Mucosa of stomach (tissue), 1 donor: ENCODE measurements around the gene RS1.

Experiments
- H3K27me3 ChIP-seq: one replicate; pipeline ENCODE4 v1.7.0; 2013; ENCODE audit warnings: mild to moderate bottlenecking, low read length; ENCODE audit not compliant: control insufficient read depth, insufficient read depth
- H3K36me3 ChIP-seq: one replicate; pipeline ENCODE4 v1.7.0; 2013; ENCODE audit warnings: low read length; ENCODE audit not compliant: control insufficient read depth, insufficient read depth
- H3K4me1 ChIP-seq: one replicate; pipeline ENCODE4 v1.7.0; 2013; ENCODE audit warnings: mild to moderate bottlenecking, low read length; ENCODE audit not compliant: control insufficient read depth, insufficient read depth
- H3K4me3 ChIP-seq: one replicate; pipeline ENCODE4 v1.7.0; 2013; ENCODE audit warnings: low read length
- H3K9ac ChIP-seq: one replicate; pipeline ENCODE4 v1.7.0; 2013; ENCODE audit warnings: mild to moderate bottlenecking, low read length, moderate library complexity
- H3K9me3 ChIP-seq: one replicate; pipeline ENCODE4 v1.7.0; 2013; ENCODE audit warnings: mild to moderate bottlenecking, low read length, moderate library complexity; ENCODE audit not compliant: control insufficient read depth
- donor health status: Pancreatic carcinoma.

Gene RS1

DNA sequence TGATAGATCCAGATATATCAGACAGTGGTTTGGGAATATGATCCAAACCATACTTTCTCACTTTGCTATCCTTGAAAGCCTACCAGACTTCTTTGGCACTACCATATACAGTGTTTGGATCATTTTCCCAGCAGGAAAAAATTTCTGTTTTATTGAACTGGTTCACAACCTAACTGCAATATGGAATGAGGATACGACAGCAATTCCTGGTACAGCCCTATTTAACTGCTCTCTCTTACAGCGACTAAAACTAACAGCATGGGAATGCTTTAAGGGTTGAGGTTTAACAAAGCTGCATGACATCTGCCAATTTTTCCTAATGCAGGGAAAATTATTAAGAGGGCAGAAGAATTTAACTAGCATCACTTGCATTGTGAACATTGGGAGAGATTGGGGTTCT is 47.3 kb downstream of the RS1 start:
- Histone ChIP-seq H3K9me3 (no peaks in the 10 kb centered on the region), H3K9ac (no peak overlapping the region), H3K36me3 (no peaks in the 10 kb centered on the region), H3K4me1 (peaks cover 18% of the 10 kb centered on the region), H3K4me3 (no peak overlapping the region), H3K27me3 (no peaks in the 10 kb centered on the region)

DNA sequence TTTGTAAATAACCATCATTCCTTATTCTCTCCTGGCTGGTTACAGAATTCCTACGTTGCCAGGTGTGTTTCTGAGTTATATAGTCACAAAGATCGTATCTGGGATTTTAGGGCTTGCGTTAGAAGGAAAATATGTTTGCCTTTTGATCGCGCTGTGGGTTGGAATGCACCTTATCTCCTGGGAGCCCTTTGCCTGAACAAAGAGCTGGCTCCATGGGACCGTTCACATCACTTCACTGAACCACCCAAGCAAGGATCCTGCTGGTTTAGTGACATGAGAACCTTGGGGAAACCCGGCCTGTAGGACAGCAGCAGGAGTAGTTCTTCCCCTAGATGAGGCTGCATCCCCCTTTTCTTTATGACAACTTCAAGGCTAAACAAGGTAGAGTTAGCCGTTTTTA is 51.6 kb downstream of the RS1 start:
- H3K9ac ChIP-seq = no peak overlapping the region
- peaks cover 24% of the 10 kb centered on the region for H3K4me1 ChIP-seq
- H3K36me3 ChIP-seq = no peaks in the 10 kb centered on the region
- no peaks in the 10 kb centered on the region for H3K27me3 ChIP-seq
- H3K4me3 ChIP-seq = no peak overlapping the region
- no peaks in the 10 kb centered on the region for H3K9me3 ChIP-seq

DNA sequence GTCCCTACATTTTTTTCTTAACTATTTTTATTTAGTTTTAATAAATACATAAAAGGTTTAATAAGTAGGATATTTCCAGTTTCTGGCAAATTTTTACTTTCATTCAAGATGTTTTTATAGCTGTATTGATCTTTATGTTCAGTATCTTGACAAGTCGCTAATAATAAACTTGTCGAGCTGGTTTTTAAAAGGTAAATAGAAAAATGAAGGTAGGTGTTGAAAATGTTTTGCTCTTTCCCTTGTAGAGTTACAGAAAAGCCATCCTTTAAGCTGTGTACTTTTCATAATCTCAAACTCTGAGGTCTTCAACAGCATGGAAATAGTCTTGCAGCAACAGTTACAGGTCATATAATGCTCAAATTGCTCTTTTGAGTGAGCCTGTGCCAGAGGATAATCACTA is 52.6 kb downstream of the RS1 start:
- Histone ChIP-seq H3K4me1 (peaks cover 15% of the 10 kb centered on the region), H3K9ac (no peak overlapping the region), H3K36me3 (no peaks in the 10 kb centered on the region), H3K27me3 (no peaks in the 10 kb centered on the region), H3K4me3 (no peak overlapping the region), H3K9me3 (no peaks in the 10 kb centered on the region)

DNA sequence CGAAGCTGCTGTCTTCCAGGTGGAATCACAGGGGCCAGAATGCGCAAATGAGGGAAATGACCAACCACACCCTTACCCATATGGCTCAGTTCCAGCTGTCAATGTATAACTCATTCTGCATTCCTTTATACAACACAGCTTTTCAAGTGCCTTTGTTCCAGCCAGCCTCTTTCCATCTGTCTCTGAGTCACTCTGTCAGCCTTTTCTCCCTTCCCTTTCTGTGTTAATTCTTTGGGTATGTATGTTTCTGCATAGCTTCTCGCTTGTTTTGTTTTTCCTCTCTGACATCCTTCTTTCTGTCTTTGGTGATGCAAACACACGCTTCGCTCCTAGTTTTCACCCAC is 54.5 kb downstream of the RS1 start:
- no peaks in the 10 kb centered on the region for H3K27me3 ChIP-seq
- H3K4me3 ChIP-seq = no peak overlapping the region
- H3K9ac ChIP-seq = no peak overlapping the region
- H3K9me3 ChIP-seq = no peaks in the 10 kb centered on the region
- H3K36me3 ChIP-seq = no peaks in the 10 kb centered on the region
- peaks cover 15% of the 10 kb centered on the region for H3K4me1 ChIP-seq

DNA sequence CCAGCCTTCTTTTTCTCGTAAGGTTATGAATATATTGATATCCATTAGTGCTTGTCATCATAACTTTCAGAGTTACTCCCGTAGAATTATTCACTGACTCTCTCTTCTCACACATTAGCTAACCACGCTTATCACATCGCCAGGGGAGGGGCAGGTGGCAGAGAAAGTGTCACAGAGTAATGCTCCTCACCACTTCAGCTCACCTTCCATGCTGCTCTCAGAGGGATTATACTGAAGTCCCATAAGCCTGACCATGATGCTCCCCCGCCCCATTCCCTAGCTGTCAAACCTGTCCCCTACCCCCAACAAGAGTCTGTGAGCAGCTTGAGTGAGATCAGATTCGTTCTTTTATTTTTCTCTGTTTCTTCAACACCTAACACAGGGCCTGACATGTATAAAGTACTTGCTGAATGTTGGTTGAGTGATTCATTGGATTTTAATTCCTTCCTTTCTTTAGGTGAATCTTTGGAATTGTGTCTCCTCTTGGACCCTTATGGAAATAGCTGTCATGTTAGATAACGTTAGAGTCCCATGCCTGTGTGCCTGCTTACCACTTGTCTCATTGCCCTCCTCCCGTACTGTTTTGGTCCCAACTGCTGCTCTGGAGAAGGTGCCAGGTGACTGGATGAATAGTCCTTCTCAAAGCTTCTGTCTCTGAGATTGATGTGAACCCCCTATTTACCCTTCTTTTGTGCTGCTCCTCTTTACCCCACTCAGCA is 55.1 kb downstream of the RS1 start:
- Histone ChIP-seq H3K9ac (no peak overlapping the region), H3K27me3 (no peaks in the 10 kb centered on the region), H3K36me3 (no peaks in the 10 kb centered on the region), H3K4me1 (peaks cover 15% of the 10 kb centered on the region), H3K4me3 (no peak overlapping the region), H3K9me3 (no peaks in the 10 kb centered on the region)

DNA sequence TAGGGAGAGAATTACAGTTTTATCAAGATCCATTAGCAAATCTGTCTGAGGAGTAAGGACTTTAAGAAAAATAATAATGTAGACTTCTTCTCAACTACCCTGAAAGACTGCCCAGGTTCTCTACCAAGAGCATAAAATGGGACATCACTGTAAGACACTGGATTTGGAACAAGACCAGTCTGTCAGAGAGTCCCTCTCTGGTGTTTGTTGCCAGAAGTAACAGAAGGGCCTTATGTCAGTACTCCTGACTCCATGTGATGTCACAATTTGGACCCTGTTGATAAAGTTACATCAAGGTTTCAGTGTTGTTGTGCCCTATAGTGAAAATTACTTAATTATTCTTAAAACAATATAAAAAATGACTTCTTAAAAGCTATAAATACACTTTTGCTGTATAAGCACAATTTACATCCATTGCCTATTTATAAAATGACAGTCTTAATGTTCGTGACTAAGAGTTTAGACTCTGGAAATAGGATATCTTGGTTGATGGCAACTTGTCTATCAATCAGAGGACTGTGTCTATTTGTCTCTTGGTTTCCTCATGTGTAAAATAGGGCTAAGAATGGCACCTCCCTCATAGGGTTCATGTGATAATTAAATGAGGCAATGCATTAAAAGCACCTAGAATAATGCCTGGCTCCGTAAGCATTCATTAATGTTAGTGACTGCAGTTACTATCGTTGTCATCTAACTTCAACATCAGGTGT is 57.8 kb downstream of the RS1 start:
- Histone ChIP-seq H3K36me3 (no peaks in the 10 kb centered on the region), H3K4me1 (peaks cover 8% of the 10 kb centered on the region), H3K4me3 (no peak overlapping the region), H3K27me3 (no peaks in the 10 kb centered on the region), H3K9me3 (no peaks in the 10 kb centered on the region), H3K9ac (no peak overlapping the region)

DNA sequence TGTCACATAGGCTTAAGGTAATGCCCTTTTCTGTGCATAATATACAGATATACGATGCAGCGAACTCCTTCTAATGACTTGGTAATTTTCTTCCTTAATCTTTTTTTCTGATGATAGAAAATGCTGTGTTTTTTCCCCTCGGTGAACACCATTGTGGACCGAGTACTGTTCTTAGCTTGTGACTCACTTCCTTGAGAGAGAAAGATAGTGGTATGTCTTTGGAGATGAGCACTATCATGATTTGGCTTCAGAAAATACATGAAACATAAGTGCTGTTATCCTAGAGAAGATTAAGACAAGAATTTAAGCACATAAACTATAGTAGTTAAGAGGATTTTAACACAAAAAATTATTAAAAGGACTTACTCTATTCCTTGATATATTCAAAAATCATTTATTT is 63.9 kb downstream of the RS1 start:
- no peak overlapping the region for H3K4me3 ChIP-seq
- no peaks in the 10 kb centered on the region for H3K9me3 ChIP-seq
- no peaks in the 10 kb centered on the region for H3K4me1 ChIP-seq
- no peaks in the 10 kb centered on the region for H3K36me3 ChIP-seq
- H3K27me3 ChIP-seq = no peaks in the 10 kb centered on the region
- no peak overlapping the region for H3K9ac ChIP-seq

DNA sequence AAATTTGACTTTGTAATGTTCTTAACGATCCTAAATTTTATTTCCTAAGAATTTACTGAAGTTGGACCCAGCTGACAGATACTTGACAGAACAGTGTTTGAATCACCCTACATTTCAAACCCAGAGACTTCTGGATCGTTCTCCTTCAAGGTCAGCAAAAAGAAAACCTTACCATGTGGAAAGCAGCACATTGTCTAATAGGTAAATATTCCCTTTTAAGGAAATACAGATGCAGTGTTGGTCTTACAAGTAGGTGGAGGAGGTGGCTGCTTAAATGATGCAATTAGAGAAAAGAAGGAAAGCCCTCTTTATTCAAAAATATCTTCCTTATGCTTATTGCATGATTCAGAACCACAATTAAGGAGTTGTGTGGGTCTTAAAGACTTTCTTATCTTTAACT is 73.5 kb downstream of the RS1 start:
- H3K4me1 ChIP-seq = peaks cover 4% of the 10 kb centered on the region
- no peaks in the 10 kb centered on the region for H3K27me3 ChIP-seq
- no peaks in the 10 kb centered on the region for H3K36me3 ChIP-seq

DNA sequence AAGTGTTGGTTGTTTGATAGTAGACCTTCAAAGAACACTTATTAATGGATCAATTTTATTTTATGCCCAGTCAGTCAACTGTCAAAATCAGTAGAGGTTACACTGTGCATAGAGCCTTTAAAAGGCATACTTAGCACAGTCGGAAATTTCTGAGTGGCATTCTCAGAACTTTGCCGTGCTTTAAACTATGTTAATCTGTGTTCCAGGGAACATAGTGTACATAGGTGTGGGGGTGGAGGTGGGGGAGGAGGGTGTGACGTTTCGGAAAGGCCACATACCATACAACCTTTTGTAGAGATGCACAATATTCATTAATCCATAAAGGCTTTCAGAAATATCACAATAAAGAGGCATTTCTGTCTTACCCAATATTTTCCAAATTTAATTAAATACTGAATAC is 75.8 kb downstream of the RS1 start:
- no peaks in the 10 kb centered on the region for H3K27me3 ChIP-seq
- H3K9me3 ChIP-seq = no peaks in the 10 kb centered on the region
- no peak overlapping the region for H3K9ac ChIP-seq
- H3K4me3 ChIP-seq = no peak overlapping the region
- H3K4me1 ChIP-seq = peaks cover 4% of the 10 kb centered on the region
- no peaks in the 10 kb centered on the region for H3K36me3 ChIP-seq

More for the DNA sequence above, 73.5 kb downstream of the RS1 start:
- Histone ChIP-seq H3K4me3 (no peak overlapping the region), H3K9me3 (no peaks in the 10 kb centered on the region), H3K9ac (no peak overlapping the region)

DNA sequence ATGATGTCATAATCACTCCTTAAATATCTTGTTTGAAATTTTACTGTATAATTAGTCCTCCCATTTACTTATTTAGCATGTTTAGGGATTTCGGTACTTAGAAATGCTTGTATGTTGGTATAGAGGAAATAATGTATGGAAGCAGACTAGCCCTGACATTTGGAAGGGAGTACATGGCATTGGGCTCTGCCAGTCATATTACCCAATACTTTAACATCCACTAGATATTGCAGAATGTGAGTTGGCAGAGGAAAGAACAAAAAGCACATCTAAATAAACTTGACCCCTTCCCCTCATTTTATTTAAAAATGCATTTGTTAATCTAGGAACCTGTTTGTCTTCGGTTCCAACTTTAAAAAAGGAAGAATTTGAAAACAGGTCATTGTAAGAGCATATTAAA is 77.8 kb downstream of the RS1 start:
- Histone ChIP-seq H3K9ac (no peak overlapping the region), H3K36me3 (no peaks in the 10 kb centered on the region), H3K4me3 (no peak overlapping the region), H3K4me1 (peaks cover 4% of the 10 kb centered on the region), H3K27me3 (no peaks in the 10 kb centered on the region), H3K9me3 (no peaks in the 10 kb centered on the region)

DNA sequence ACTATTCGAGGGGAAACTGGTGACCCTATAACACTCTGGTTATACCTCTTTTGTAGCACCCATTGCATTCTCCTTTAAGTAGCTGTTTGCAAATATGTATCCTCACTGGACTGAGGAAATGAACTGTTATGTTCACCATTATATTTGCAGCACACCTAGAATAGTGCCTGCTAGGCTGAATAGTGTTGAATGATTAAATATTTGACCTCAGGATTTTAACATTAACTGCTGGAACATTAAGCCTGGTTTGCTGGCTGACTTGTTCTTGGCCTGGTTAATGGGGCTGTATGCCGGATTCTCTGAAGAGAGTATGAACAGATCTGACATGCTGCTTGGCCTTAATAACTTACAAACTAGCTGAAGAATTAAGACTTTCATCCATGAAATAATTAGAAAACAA is 80.1 kb downstream of the RS1 start:
- Histone ChIP-seq H3K4me3 (no peak overlapping the region), H3K9me3 (no peaks in the 10 kb centered on the region), H3K36me3 (no peaks in the 10 kb centered on the region), H3K9ac (no peak overlapping the region), H3K27me3 (no peaks in the 10 kb centered on the region), H3K4me1 (peaks cover 4% of the 10 kb centered on the region)
